ENCODE data around the gene AFF2.

The AFF2 gene

DNA sequence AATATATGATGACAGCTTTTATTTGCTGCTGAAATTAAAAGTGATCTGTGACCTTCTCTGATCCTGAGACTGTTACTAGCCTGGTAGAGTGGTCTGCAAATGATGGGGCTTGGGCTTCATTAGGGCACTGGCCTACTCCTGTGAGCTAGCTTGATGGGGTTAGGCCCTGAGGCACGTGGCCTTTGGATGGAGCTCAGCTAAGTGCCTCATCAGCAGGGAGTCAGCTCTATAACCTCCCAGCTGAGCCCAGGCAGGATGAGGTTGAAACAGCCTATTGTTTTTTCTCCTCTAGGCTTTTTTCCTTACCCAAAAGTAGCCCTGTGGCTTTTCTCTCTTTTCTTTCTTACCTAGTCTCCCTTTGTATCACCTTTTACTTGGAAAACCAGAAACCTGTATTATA is 92.2 kb downstream of the AFF2 start:
- Histone ChIP-seq H3K36me3 (replicated peaks in 1 of 2; ENCODE audit: control insufficient read depth in 2 of 2, insufficient read depth in 2 of 2, low read length in 2 of 2) (no peaks in the 10 kb centered on the region), H3K4ac (ENCODE audit: low read length) (no peak overlapping the region), H2BK120ac (ENCODE audit: low read depth, low read length) (no peak overlapping the region), H3K79me1 (ENCODE audit: low read depth, low read length) (no peaks in the 10 kb centered on the region), H3K23ac (ENCODE audit: low read depth, low read length, poor library complexity) (no peak overlapping the region), H3K27me3 (ENCODE audit: control insufficient read depth in 3 of 3, insufficient read depth in 3 of 3, low read depth in 1 of 3, low read length in 3 of 3) (no peaks in the 10 kb centered on the region), H3K9me3 (replicated peaks in 1 of 2; ENCODE audit: control insufficient read depth in 2 of 2, insufficient read depth in 1 of 2, low read depth in 1 of 2, low read length in 2 of 2) (peaks cover 0 to 1% of the 10 kb centered on the region in 2 donors), H3K14ac (ENCODE audit: low read length) (no peak overlapping the region), H3K27ac (replicated peaks; ENCODE audit: low read length) (no peak overlapping the region), H2BK12ac (ENCODE audit: low read length) (no peak overlapping the region), H4K8ac (ENCODE audit: low read depth, low read length) (no peak overlapping the region), H3K18ac (ENCODE audit: low read length) (no peak overlapping the region), H2AK5ac (ENCODE audit: low read depth, low read length) (no peak overlapping the region), H3K9ac (ENCODE audit: low read depth, low read length, poor library complexity) (no peak overlapping the region), H3K4me2 (ENCODE audit: insufficient read depth, low read length, poor library complexity, severe bottlenecking) (no peak overlapping the region), H2AFZ (ENCODE audit: low read length) (no peak overlapping the region), H2BK5ac (ENCODE audit: low read length) (no peak overlapping the region), H3K4me3 (ENCODE audit: low read length in 2 of 2) (no peak overlapping the region), H4K91ac (ENCODE audit: low read depth, low read length, poor library complexity) (no peak overlapping the region), H2BK15ac (ENCODE audit: low read length) (no peak overlapping the region), H3K4me1 (ENCODE audit: control insufficient read depth in 2 of 2, insufficient read depth in 1 of 2, low read depth in 1 of 2, low read length in 2 of 2) (peaks cover 0 to 4% of the 10 kb centered on the region in 2 donors)
- no CpG with 5 or more reads among the region's 1 CpG for WGBS, 2 donors (ENCODE audit: extremely low coverage in 2 of 2, insufficient read length in 2 of 2, insufficient replicate concordance in 1 of 2)
- DNase-seq (ENCODE audit: low spot score), result no peak

DNA sequence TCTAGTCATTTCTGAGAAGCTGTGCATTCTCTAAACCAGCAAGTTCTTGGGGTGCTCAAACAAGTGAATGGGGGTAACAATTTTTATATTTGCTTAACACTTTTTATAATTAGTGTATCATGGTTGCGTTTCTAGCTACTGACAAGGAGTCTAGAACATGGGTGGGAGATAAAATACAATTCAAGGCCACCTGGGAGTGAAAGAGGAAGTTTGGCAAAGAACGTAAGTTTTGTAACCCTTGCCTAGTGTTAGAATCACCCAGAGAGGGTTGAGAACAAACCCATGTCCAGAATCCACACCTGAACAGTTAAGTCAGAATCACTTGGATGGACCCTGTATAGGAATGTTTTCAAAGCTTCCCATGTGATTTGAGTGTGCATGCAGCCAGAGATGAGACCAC is 92.7 kb downstream of the AFF2 start:
- no peak overlapping the region for H3K9ac ChIP-seq (ENCODE audit: low read depth, low read length, poor library complexity)
- no peak overlapping the region for H3K27ac ChIP-seq (replicated peaks; ENCODE audit: low read length)
- no peaks in the 10 kb centered on the region for H3K27me3 ChIP-seq (ENCODE audit: control insufficient read depth in 3 of 3, insufficient read depth in 3 of 3, low read depth in 1 of 3, low read length in 3 of 3)
- no peak overlapping the region for H3K4me2 ChIP-seq (ENCODE audit: insufficient read depth, low read length, poor library complexity, severe bottlenecking)
- no peak overlapping the region for H4K8ac ChIP-seq (ENCODE audit: low read depth, low read length)
- no peak overlapping the region for H2AK5ac ChIP-seq (ENCODE audit: low read depth, low read length)
- no peak overlapping the region for H2BK12ac ChIP-seq (ENCODE audit: low read length)
- H3K4me1 ChIP-seq (ENCODE audit: control insufficient read depth in 2 of 2, insufficient read depth in 1 of 2, low read depth in 1 of 2, low read length in 2 of 2), result peaks cover 0 to 4% of the 10 kb centered on the region in 2 donors
- no peak overlapping the region for H3K18ac ChIP-seq (ENCODE audit: low read length)
- H2AFZ ChIP-seq (ENCODE audit: low read length), result no peak overlapping the region
- no peaks in the 10 kb centered on the region for H3K79me1 ChIP-seq (ENCODE audit: low read depth, low read length)
- no peak overlapping the region for H2BK15ac ChIP-seq (ENCODE audit: low read length)
- no peak overlapping the region for H3K4me3 ChIP-seq (ENCODE audit: low read length in 2 of 2)
- H3K23ac ChIP-seq (ENCODE audit: low read depth, low read length, poor library complexity), result no peak overlapping the region
- H3K14ac ChIP-seq (ENCODE audit: low read length), result no peak overlapping the region
- H2BK5ac ChIP-seq (ENCODE audit: low read length), result no peak overlapping the region
- H3K36me3 ChIP-seq (replicated peaks in 1 of 2; ENCODE audit: control insufficient read depth in 2 of 2, insufficient read depth in 2 of 2, low read length in 2 of 2), result no peaks in the 10 kb centered on the region
- H3K9me3 ChIP-seq (replicated peaks in 1 of 2; ENCODE audit: control insufficient read depth in 2 of 2, insufficient read depth in 1 of 2, low read depth in 1 of 2, low read length in 2 of 2), result peaks cover 0 to 1% of the 10 kb centered on the region in 2 donors
- no peak overlapping the region for H3K4ac ChIP-seq (ENCODE audit: low read length)
- no peak overlapping the region for H4K91ac ChIP-seq (ENCODE audit: low read depth, low read length, poor library complexity)
- H2BK120ac ChIP-seq (ENCODE audit: low read depth, low read length), result no peak overlapping the region
- no CpG with 5 or more reads among the region's 2 CpGs for WGBS, 2 donors (ENCODE audit: extremely low coverage in 2 of 2, insufficient read length in 2 of 2, insufficient replicate concordance in 1 of 2)
- DNase-seq (ENCODE audit: low spot score), result no peak

DNA sequence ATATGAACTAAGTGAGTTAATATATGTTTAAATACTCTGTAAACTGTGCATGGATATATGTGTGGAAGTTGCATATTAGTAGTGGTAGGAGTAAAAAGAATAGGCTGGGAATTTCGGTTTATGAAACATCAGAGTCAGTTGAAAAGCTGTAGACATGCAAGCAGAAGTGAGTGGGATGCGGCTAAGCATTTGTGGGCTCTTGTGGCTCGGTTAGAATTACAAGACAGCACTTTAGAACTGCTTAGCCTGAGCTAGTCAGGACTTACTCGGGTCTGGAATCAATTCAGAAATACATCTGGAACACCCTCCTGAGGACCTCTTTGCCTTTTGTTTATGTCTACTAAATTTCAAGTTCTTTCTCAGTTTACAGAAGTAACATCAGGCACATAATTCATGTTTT is 93.6 kb downstream of the AFF2 start:
- no peak for DNase-seq (ENCODE audit: low spot score)
- Histone ChIP-seq H3K36me3 (replicated peaks in 1 of 2; ENCODE audit: control insufficient read depth in 2 of 2, insufficient read depth in 2 of 2, low read length in 2 of 2) (no peaks in the 10 kb centered on the region), H2BK15ac (ENCODE audit: low read length) (no peak overlapping the region), H3K4me3 (ENCODE audit: low read length in 2 of 2) (no peak overlapping the region), H3K4me2 (ENCODE audit: insufficient read depth, low read length, poor library complexity, severe bottlenecking) (no peak overlapping the region), H2BK5ac (ENCODE audit: low read length) (no peak overlapping the region), H3K79me1 (ENCODE audit: low read depth, low read length) (no peaks in the 10 kb centered on the region), H4K91ac (ENCODE audit: low read depth, low read length, poor library complexity) (no peak overlapping the region), H3K27ac (replicated peaks; ENCODE audit: low read length) (no peak overlapping the region), H3K23ac (ENCODE audit: low read depth, low read length, poor library complexity) (no peak overlapping the region), H3K18ac (ENCODE audit: low read length) (no peak overlapping the region), H3K4ac (ENCODE audit: low read length) (no peak overlapping the region), H3K9ac (ENCODE audit: low read depth, low read length, poor library complexity) (no peak overlapping the region), H3K14ac (ENCODE audit: low read length) (no peak overlapping the region), H2BK120ac (ENCODE audit: low read depth, low read length) (no peak overlapping the region), H2AK5ac (ENCODE audit: low read depth, low read length) (no peak overlapping the region), H2BK12ac (ENCODE audit: low read length) (no peak overlapping the region), H2AFZ (ENCODE audit: low read length) (no peak overlapping the region), H3K9me3 (replicated peaks in 1 of 2; ENCODE audit: control insufficient read depth in 2 of 2, insufficient read depth in 1 of 2, low read depth in 1 of 2, low read length in 2 of 2) (peaks cover 0 to 1% of the 10 kb centered on the region in 2 donors), H4K8ac (ENCODE audit: low read depth, low read length) (no peak overlapping the region), H3K27me3 (ENCODE audit: control insufficient read depth in 3 of 3, insufficient read depth in 3 of 3, low read depth in 1 of 3, low read length in 3 of 3) (no peaks in the 10 kb centered on the region), H3K4me1 (ENCODE audit: control insufficient read depth in 2 of 2, insufficient read depth in 1 of 2, low read depth in 1 of 2, low read length in 2 of 2) (peaks cover 0 to 1% of the 10 kb centered on the region in 2 donors)
- no CpG with 5 or more reads among the region's 4 CpGs for WGBS, 2 donors (ENCODE audit: extremely low coverage in 2 of 2, insufficient read length in 2 of 2, insufficient replicate concordance in 1 of 2)

DNA sequence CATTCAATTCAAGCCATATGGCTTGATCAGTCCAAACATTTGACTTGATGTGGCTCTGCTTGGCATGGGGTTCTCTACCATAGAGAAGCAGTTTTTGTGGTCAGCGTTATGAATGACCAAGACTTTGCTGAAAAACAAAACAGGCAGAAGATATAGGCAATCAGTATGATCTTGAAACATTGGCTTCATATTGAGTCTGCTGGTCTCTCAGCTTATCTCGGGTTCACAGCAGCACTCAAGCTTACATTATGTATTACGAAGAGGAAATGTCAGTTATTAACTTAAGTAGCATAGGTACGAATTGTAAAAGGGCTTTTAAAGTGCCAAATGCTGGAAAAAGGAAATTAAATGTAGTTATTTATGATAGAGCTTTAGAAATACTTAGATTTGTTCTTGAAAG is 99.0 kb downstream of the AFF2 start:
- no peak overlapping the region for H3K4me2 ChIP-seq (ENCODE audit: insufficient read depth, low read length, poor library complexity, severe bottlenecking)
- no peak overlapping the region for H2BK15ac ChIP-seq (ENCODE audit: low read length)
- no peak overlapping the region for H3K4ac ChIP-seq (ENCODE audit: low read length)
- no peak overlapping the region for H4K8ac ChIP-seq (ENCODE audit: low read depth, low read length)
- H3K14ac ChIP-seq (ENCODE audit: low read length), result no peak overlapping the region
- H2AFZ ChIP-seq (ENCODE audit: low read length), result no peak overlapping the region
- H3K27ac ChIP-seq (replicated peaks; ENCODE audit: low read length), result no peak overlapping the region
- no peak overlapping the region for H4K91ac ChIP-seq (ENCODE audit: low read depth, low read length, poor library complexity)
- H2BK5ac ChIP-seq (ENCODE audit: low read length), result no peak overlapping the region
- H3K18ac ChIP-seq (ENCODE audit: low read length), result no peak overlapping the region
- no peaks in the 10 kb centered on the region for H3K79me1 ChIP-seq (ENCODE audit: low read depth, low read length)
- no peak overlapping the region for H2BK120ac ChIP-seq (ENCODE audit: low read depth, low read length)
- H2BK12ac ChIP-seq (ENCODE audit: low read length), result no peak overlapping the region
- no peak overlapping the region for H3K9ac ChIP-seq (ENCODE audit: low read depth, low read length, poor library complexity)
- no peaks in the 10 kb centered on the region for H3K9me3 ChIP-seq (replicated peaks in 1 of 2; ENCODE audit: control insufficient read depth in 2 of 2, insufficient read depth in 1 of 2, low read depth in 1 of 2, low read length in 2 of 2)
- H3K27me3 ChIP-seq (ENCODE audit: control insufficient read depth in 3 of 3, insufficient read depth in 3 of 3, low read depth in 1 of 3, low read length in 3 of 3), result no peaks in the 10 kb centered on the region
- no peak for DNase-seq (ENCODE audit: low spot score)
- H2AK5ac ChIP-seq (ENCODE audit: low read depth, low read length), result no peak overlapping the region
- H3K4me3 ChIP-seq (ENCODE audit: low read length in 2 of 2), result no peak overlapping the region
- H3K4me1 ChIP-seq (ENCODE audit: control insufficient read depth in 2 of 2, insufficient read depth in 1 of 2, low read depth in 1 of 2, low read length in 2 of 2), result no peaks in the 10 kb centered on the region
- WGBS, 2 donors (ENCODE audit: extremely low coverage in 2 of 2, insufficient read length in 2 of 2, insufficient replicate concordance in 1 of 2), result no CpG with 5 or more reads among the region's 4 CpGs
- no peaks in the 10 kb centered on the region for H3K36me3 ChIP-seq (replicated peaks in 1 of 2; ENCODE audit: control insufficient read depth in 2 of 2, insufficient read depth in 2 of 2, low read length in 2 of 2)
- no peak overlapping the region for H3K23ac ChIP-seq (ENCODE audit: low read depth, low read length, poor library complexity)

Measured in neuronal stem cell (in vitro differentiated cells).